SK-N-SH (cell line): ENCODE measurements around the gene RBM12. TPM values are rescaled to one million over a fixed set of nuclear protein-coding genes. Genes with fewer than 3 reads are reported as not detected.

Source experiments
- CTCF ChIA-PET: fragments of 300-600, 350-600 bp; formaldehyde crosslinking; extraction: SDS; loops from one replicate; lab custom pipeline; 2021; lab: Yijun Ruan, JAX
- POLR2A ChIA-PET: fragments of 350-600 bp; sonication (Branson Sonifier 250); formaldehyde crosslinking; extraction: SDS; loops from one replicate; lab custom pipeline; 2020; ENCODE audit warnings: antibody characterized with exemption, inconsistent platforms; lab: Yijun Ruan, JAX
- DNase-seq: peaks from one replicate; pipeline ENCODE4 v3.0.0; 2012
- H2AFZ ChIP-seq: fragments of 200-600 bp; sonication (generic); 2 replicates; pipeline ENCODE4 v1.8.1; 2016; ENCODE audit warnings: antibody characterized with exemption, mild to moderate bottlenecking, low read depth
- H3F3A ChIP-seq: fragments of 200-600 bp; sonication (generic); replicated peaks from 2 replicates; pipeline ENCODE3; 2016; ENCODE audit warnings: antibody characterized with exemption, mild to moderate bottlenecking; ENCODE audit not compliant: insufficient read depth
- H3K27ac ChIP-seq, 2 experiments: fragments of 200-500 bp in 1 of 2; fragments of 200-600 bp in 1 of 2; sonication (Bioruptor generic) in 1 of 2; sonication (generic), shearing (Covaris generic) in 1 of 2; 2 replicates each; pipeline versions ENCODE4 v1.5.1 to v1.6.1; 2014 to 2016; ENCODE audit warnings: low read depth in 2 of 2, inconsistent platforms in 1 of 2, low read length in 1 of 2, mild to moderate bottlenecking in 1 of 2, mixed read lengths in 1 of 2
- H3K27me3 ChIP-seq: fragments of 200-600 bp; sonication (generic), shearing (Covaris generic); 2 replicates; pipeline ENCODE4 v1.6.1; 2016; ENCODE audit warnings: mixed run types; ENCODE audit not compliant: insufficient read depth
- H3K36me3 ChIP-seq, 2 experiments: fragments of 200-500 bp in 1 of 2; fragments of 200-600 bp in 1 of 2; sonication (Bioruptor generic) in 1 of 2; sonication (generic) in 1 of 2; replicated peaks in 1 of 2; 2 replicates each; pipeline versions ENCODE3 to v1.5.1; 2014 to 2016; ENCODE audit warnings: low read length in 1 of 2, mild to moderate bottlenecking in 1 of 2; ENCODE audit not compliant: insufficient read depth in 2 of 2, control insufficient read depth in 1 of 2
- H3K4me1 ChIP-seq, 2 experiments: fragments of 200-500 bp in 1 of 2; fragments of 200-600 bp in 1 of 2; sonication (Bioruptor generic) in 1 of 2; sonication (generic), shearing (Covaris generic) in 1 of 2; 2 replicates each; pipeline versions ENCODE4 v1.5.1 to v1.6.1; 2014 to 2016; ENCODE audit warnings: low read depth in 1 of 2, low read length in 1 of 2, mixed run types in 1 of 2; ENCODE audit not compliant: insufficient read depth in 2 of 2, control insufficient read depth in 1 of 2
- H3K4me2 ChIP-seq: fragments of 200-600 bp; sonication (generic), shearing (Covaris generic); 2 replicates; pipeline ENCODE4 v1.6.1; 2017; ENCODE audit warnings: mixed run types
- H3K4me3 ChIP-seq, 2 experiments: fragments of 200-500 bp in 1 of 2; fragments of 200-600 bp in 1 of 2; sonication (Bioruptor generic) in 1 of 2; sonication (generic), shearing (Covaris generic) in 1 of 2; 2 replicates each; pipeline versions ENCODE4 v1.5.1 to v1.8.1; 2014 to 2016; ENCODE audit warnings: low read depth in 2 of 2, inconsistent platforms in 1 of 2, low read length in 1 of 2, mild to moderate bottlenecking in 1 of 2, mixed read lengths in 1 of 2, moderate library complexity in 1 of 2
- H3K79me2 ChIP-seq: fragments of 200-600 bp; sonication (generic); 2 replicates; pipeline ENCODE4 v1.8.1; 2017; ENCODE audit warnings: mild to moderate bottlenecking; ENCODE audit not compliant: insufficient read depth
- H3K9ac ChIP-seq: fragments of 200-600 bp; sonication (generic); 2 replicates; pipeline ENCODE4 v1.6.1; 2017; ENCODE audit warnings: mixed run types
- H3K9me2 ChIP-seq: fragments of 200-600 bp; sonication (generic); 2 replicates; pipeline ENCODE4 v1.6.1; 2017; ENCODE audit warnings: mixed run types
- H3K9me3 ChIP-seq: fragments of 200-600 bp; sonication (generic); 2 replicates; pipeline ENCODE4 v1.6.1; 2017; ENCODE audit warnings: mixed run types, mild to moderate bottlenecking, moderate library complexity
- H4K20me1 ChIP-seq: fragments of 200-600 bp; sonication (generic); 2 replicates; pipeline ENCODE4 v1.6.1; 2017; ENCODE audit warnings: mild to moderate bottlenecking, mixed run types; ENCODE audit not compliant: insufficient read depth
- CHD2 ChIP-seq: fragments of 150-350 bp; IDR thresholded peaks from 2 replicates; pipeline ENCODE4 v1.6.1; 2018; ENCODE audit warnings: low read length; ENCODE audit not compliant: partially characterized antibody
- ELF1 ChIP-seq: IDR thresholded peaks from 2 replicates; pipeline ENCODE4 v1.4.0; 2012
- EP300 ChIP-seq, 2 experiments: IDR thresholded peaks; 2 replicates each; pipeline versions ENCODE4 v1.4.0 to v1.6.1; 2012; ENCODE audit warnings: borderline replicate concordance in 1 of 2, low read depth in 1 of 2, low read length in 1 of 2
- EZH2phosphoT487 ChIP-seq: fragments of 200-600 bp; sonication (generic); IDR thresholded peaks from 2 replicates; pipeline ENCODE4 v1.6.1; 2017; ENCODE audit warnings: low read depth, mixed run types, mild to moderate bottlenecking, antibody characterized with exemption, moderate library complexity, borderline replicate concordance
- FOSL2 ChIP-seq: IDR thresholded peaks from 2 replicates; pipeline ENCODE4 v1.4.0; 2012; ENCODE audit warnings: low read depth, mild to moderate bottlenecking, moderate library complexity, borderline replicate concordance
- FOXJ3 ChIP-seq: sonication (generic); formaldehyde crosslinking; IDR thresholded peaks from 2 replicates; pipeline ENCODE4 v1.5.1; 2020; ENCODE audit warnings: mild to moderate bottlenecking, missing genetic modification reagents
- FOXM1 ChIP-seq: IDR thresholded peaks from 2 replicates; pipeline ENCODE4 v1.4.0; 2012; ENCODE audit warnings: low read depth, mild to moderate bottlenecking
- GABPA ChIP-seq: IDR thresholded peaks from 2 replicates; pipeline ENCODE4 v1.4.0; 2012; ENCODE audit warnings: low read depth, mild to moderate bottlenecking
- IRF3 ChIP-seq: fragments of 150-350 bp; IDR thresholded peaks from 2 replicates; pipeline ENCODE4 v1.6.1; 2016; ENCODE audit warnings: mild to moderate bottlenecking, low read depth, low read length
- JUND ChIP-seq: IDR thresholded peaks from 2 replicates; pipeline ENCODE4 v1.4.0; 2012
- NFIC ChIP-seq: IDR thresholded peaks from 2 replicates; pipeline ENCODE4 v1.4.0; 2012; ENCODE audit warnings: borderline replicate concordance
- POLR2AphosphoS5 ChIP-seq: IDR thresholded peaks from 2 replicates; pipeline ENCODE4 v1.6.1; 2012; ENCODE audit warnings: low read depth, low read length
- RFX5 ChIP-seq: IDR thresholded peaks from 2 replicates; pipeline ENCODE4 v1.6.1; 2012; ENCODE audit warnings: mild to moderate bottlenecking, improper control_type of control experiment, low read length
- RXRA ChIP-seq: IDR thresholded peaks from 2 replicates; pipeline ENCODE4 v1.4.0; 2012; ENCODE audit warnings: low read depth, mild to moderate bottlenecking, borderline replicate concordance
- SMC3 ChIP-seq: IDR thresholded peaks from 2 replicates; pipeline ENCODE4 v1.6.1; 2012; ENCODE audit warnings: low read depth, low read length, improper control_type of control experiment
- TAF1 ChIP-seq: IDR thresholded peaks from 2 replicates; pipeline ENCODE4 v1.6.1; 2012; ENCODE audit warnings: low read depth, mild to moderate bottlenecking, low read length, moderate library complexity, borderline replicate concordance
- TCF12 ChIP-seq: IDR thresholded peaks from 2 replicates; pipeline ENCODE4 v1.4.0; 2012
- YY1 ChIP-seq: IDR thresholded peaks from 2 replicates; pipeline ENCODE4 v1.4.0; 2012; ENCODE audit warnings: low read depth, mild to moderate bottlenecking
- WGBS: methylation state at CpG from one replicate; pipeline ENCODE4 v1.1.6; 2017; ENCODE audit warnings: low lambda C conversion rate; 5-methylcytosine and 5-hydroxymethylcytosine counted together
- polyA plus RNA-seq, 3 experiments: library from polyadenylated mRNA; depleted of rRNA; stranded (reverse); fragments of >200 nt; gene quantifications; 2 replicates each; pipeline ENCODE4 v1.2.3, GENCODE V29; 2012
- TF ChIP-seq, protein P1 (sequence below): fragments of 200-600 bp; sonication (generic); IDR thresholded peaks from 2 replicates; pipeline ENCODE4 v1.6.1; 2017; ENCODE audit warnings: antibody characterized with exemption, mild to moderate bottlenecking, moderate library complexity

Gene RBM12
- polyA plus RNA-seq, 1 of the 3 experiments (the other 2 are of a cell fraction) = 41.9 TPM

- POLR2A ChIA-PET = interaction anchor here (0.6 to 1.4 kb wide), 2 partner anchors 87 to 91 kb away, joined by 3 read pairs; partner anchors contain the start of gene SPAG4
- H3K4me3 ChIP-seq = no peak overlapping the region
- peaks cover 75% of the 10 kb centered on the region for H3K79me2 ChIP-seq
- peaks cover 51% of the 10 kb centered on the region for H4K20me1 ChIP-seq
- H3K27me3 ChIP-seq = no peaks in the 10 kb centered on the region
- H3K27ac ChIP-seq = peak overlapping the region in 1 of 2 experiments; percentile 89; a peak in 2 of 4 replicates
- no peak for DNase-seq
- H3F3A ChIP-seq = peaks cover 83% of the 10 kb centered on the region
- H3K4me2 ChIP-seq = no peak overlapping the region
- H3K4me1 ChIP-seq = peaks cover 0 to 9% of the 10 kb centered on the region in 2 experiments; a peak in 3 of 4 replicates
- CTCF ChIA-PET = interaction anchor here (1.4 to 1.8 kb wide), 3 partner anchors 36 to 239 kb away, joined by 4 to 5 read pairs (median 4); no protein-coding TSS in a partner anchor
- WGBS = 81% methylated on average over 4 of the region's 4 CpGs
- H3K9ac ChIP-seq = no peak overlapping the region
- H3K9me2 ChIP-seq = no peaks in the 10 kb centered on the region
- peaks cover 62 to 75% of the 10 kb centered on the region in 2 experiments for H3K36me3 ChIP-seq
- TF ChIP-seq, protein P1, sequence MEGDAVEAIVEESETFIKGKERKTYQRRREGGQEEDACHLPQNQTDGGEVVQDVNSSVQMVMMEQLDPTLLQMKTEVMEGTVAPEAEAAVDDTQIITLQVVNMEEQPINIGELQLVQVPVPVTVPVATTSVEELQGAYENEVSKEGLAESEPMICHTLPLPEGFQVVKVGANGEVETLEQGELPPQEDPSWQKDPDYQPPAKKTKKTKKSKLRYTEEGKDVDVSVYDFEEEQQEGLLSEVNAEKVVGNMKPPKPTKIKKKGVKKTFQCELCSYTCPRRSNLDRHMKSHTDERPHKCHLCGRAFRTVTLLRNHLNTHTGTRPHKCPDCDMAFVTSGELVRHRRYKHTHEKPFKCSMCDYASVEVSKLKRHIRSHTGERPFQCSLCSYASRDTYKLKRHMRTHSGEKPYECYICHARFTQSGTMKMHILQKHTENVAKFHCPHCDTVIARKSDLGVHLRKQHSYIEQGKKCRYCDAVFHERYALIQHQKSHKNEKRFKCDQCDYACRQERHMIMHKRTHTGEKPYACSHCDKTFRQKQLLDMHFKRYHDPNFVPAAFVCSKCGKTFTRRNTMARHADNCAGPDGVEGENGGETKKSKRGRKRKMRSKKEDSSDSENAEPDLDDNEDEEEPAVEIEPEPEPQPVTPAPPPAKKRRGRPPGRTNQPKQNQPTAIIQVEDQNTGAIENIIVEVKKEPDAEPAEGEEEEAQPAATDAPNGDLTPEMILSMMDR = no peak
- TF ChIP-seq SMC3 = no peak
- no peak for TF ChIP-seq FOXJ3 (CRISPR knock-in tag)
- TF ChIP-seq GABPA = no peak
- no peak for TF ChIP-seq RXRA
- no peak for TF ChIP-seq ELF1
- no peak for TF ChIP-seq FOXM1
- no peak for TF ChIP-seq POLR2AphosphoS5
- TF ChIP-seq CHD2 = no peak
- TF ChIP-seq YY1 = no peak
- no peak for TF ChIP-seq TAF1
- TF ChIP-seq EZH2phosphoT487 = no peak
- TF ChIP-seq IRF3 = no peak
- TF ChIP-seq RFX5 = no peak
- no peak for TF ChIP-seq EP300 (IDR thresholded peaks at IDR 0.05; ENCODE audit: borderline replicate concordance in 1 of 2, low read depth in 1 of 2, low read length in 1 of 2)
- no peak for TF ChIP-seq TCF12
- no peak for TF ChIP-seq NFIC
- no peak for TF ChIP-seq FOSL2
- TF ChIP-seq JUND = no peak
- no peak overlapping the region for H2AFZ ChIP-seq
- H3K9me3 ChIP-seq = no peaks in the 10 kb centered on the region
These were observed 38.4 kb upstream of the RBM12 start for GRCh38 chr20:35702824-35703695.
